KOPT-K1 (cell line): ENCODE data around the gene RAPGEF1.
A peak's percentile ranks its signal among the peaks of the same experiment; 100 is the strongest.

Experiments
- H3K27ac ChIP-seq: fragments of 200-600 bp; sonication (generic); 2 replicates; pipeline ENCODE4 v1.5.1; 2016; ENCODE audit warnings: antibody characterized with exemption, mild to moderate bottlenecking, low read depth, low read length; ENCODE audit not compliant: poor library complexity, severe bottlenecking
- H3K36me3 ChIP-seq: fragments of 200-600 bp; sonication (generic); 2 replicates; pipeline ENCODE4 v1.5.1; 2017; ENCODE audit warnings: antibody characterized with exemption, mild to moderate bottlenecking, low read length, moderate library complexity; ENCODE audit not compliant: insufficient read depth
- H3K9me3 ChIP-seq: fragments of 200-600 bp; sonication (generic); 2 replicates; pipeline ENCODE4 v1.5.1; 2017; ENCODE audit warnings: antibody characterized with exemption, low read length, mild to moderate bottlenecking; ENCODE audit not compliant: insufficient read depth, poor library complexity, severe bottlenecking

RAPGEF1 gene

DNA sequence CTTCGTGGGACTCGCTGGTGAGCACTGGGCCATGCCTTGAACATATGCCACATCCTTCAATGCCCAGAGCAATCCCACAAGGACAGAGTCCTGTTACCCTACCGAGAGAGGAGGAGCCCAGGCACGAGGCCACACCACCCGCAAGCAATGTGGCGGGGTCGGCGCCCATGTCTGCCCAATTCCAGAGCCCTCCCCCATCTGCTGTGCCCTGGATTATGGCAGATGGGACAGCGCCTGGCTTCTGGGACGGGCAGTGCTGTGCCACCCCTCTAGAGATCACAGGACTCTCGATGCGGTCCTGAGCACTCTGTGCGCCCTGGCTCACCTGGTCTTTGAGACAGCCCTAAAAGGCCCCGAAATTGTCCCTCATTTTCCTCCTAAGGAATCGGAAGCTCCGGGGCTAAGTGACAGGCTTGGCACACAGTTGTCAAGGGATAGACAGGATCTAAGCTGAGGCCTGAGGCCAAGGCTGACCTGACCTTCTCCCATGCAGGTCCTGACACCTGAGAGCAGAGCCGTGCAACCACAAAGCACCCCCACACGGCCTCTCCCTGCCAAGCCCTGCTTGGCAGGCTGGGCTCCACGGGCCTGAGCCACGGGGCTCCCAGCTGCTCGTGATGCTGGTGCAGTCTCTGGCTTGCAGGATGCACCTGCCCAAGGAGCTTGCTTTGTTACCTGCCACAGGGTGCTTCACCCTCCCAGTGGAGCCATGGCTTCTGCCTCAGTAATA is 145.8 kb downstream of the RAPGEF1 start:
- Histone ChIP-seq H3K36me3 (peaks cover 41% of the 10 kb centered on the region; the same call in 1 of the 2 replicates), H3K9me3 (no peaks in the 10 kb centered on the region), H3K27ac (no peak overlapping the region)

GRCh38 chr9:131593091-131593820 is 146.6 kb downstream of the RAPGEF1 start:
- peaks cover 41% of the 10 kb centered on the region; the same call in 1 of the 2 replicates for H3K36me3 ChIP-seq
- H3K9me3 ChIP-seq, result no peaks in the 10 kb centered on the region
- H3K27ac ChIP-seq, result no peak overlapping the region

DNA sequence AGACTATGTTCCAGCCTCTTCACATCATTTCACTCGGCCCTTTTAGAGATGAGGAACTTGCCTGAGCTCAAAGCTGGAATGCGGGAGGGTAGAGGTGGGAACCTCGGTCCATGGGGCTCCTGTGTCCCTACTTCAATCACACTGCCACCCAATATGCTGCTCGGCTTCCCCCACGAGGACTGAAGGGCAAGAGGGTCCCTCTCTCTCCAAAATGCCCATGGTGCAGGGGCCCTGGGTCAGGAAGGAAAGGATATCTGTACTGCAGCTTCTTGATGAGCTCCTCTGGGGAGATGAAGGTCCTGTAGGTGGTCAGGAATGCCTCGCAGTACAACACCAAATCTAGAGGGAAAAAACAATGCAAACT is 148.0 kb downstream of the RAPGEF1 start:
- peaks cover 29% of the 10 kb centered on the region; the same call in 1 of the 2 replicates for H3K36me3 ChIP-seq
- H3K27ac ChIP-seq, result no peak overlapping the region
- H3K9me3 ChIP-seq, result no peaks in the 10 kb centered on the region

DNA sequence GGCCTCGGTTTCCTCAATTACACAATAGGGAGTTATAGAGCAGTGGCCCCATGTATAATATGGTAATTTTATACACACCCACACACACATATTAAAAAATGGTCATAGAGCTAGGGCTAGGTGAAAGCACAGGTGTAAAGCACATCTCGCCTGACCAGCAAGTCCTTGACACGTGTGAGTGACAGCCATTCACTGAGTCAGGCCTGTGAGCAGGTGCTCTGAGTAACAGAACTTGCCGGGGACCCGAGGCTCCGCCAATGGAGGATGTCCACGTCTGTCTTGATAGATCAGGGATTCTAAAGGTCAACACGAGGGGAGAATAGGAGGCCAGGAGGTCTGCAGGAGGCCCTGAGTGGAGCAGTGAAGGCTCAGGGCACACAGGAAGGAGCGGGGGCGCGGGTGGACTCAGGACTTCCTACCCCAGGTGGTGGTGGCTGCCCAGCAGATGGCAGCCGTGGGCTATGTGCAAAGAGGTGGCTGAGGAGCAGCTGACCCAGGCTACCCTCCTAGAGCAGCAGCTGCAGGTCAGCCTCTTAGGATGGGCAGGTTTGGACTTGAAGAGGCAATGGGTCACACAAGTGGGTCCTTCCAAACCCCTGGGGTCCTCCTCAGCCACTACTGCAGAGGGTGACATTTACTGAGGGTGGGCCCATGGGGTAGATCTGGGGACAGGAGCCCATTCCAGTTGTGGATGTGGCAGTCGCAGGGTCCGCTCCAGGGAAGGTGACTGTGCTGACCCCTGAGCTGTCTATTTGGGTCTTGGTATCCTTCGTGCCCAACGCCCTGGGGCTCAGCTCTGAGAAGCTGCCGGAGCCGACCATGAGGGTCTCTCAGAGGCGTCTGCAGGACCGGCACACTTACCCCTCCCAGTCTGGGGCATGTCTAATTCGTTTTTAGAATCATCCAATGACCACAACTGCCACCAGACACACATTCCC is 148.7 kb downstream of the RAPGEF1 start:
- Histone ChIP-seq H3K36me3 (peaks cover 22% of the 10 kb centered on the region; the same call in 1 of the 2 replicates), H3K27ac (no peak overlapping the region), H3K9me3 (no peaks in the 10 kb centered on the region)

DNA sequence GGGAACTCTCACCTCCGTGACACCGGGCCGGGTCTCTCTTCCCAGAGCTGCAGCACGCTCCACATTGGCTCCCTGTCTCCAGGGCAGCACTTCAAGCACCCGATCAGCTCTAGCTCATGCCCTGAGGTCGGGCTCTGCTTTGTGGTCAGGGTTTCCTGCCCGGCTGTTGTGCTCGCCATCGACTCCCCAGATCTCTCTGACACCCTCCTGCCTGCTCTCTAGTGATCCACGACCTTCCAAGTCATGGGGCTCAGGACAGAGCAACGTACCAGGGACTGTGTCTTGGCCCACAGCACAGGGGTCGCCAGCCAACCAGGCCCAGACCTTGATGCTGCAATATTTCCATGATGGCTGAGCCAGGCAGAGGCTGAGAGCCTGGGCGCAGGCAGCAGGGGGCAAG is 149.4 kb downstream of the RAPGEF1 start:
- Histone ChIP-seq H3K9me3 (no peaks in the 10 kb centered on the region), H3K27ac (no peak overlapping the region), H3K36me3 (peaks cover 15% of the 10 kb centered on the region; the same call in 1 of the 2 replicates)

DNA sequence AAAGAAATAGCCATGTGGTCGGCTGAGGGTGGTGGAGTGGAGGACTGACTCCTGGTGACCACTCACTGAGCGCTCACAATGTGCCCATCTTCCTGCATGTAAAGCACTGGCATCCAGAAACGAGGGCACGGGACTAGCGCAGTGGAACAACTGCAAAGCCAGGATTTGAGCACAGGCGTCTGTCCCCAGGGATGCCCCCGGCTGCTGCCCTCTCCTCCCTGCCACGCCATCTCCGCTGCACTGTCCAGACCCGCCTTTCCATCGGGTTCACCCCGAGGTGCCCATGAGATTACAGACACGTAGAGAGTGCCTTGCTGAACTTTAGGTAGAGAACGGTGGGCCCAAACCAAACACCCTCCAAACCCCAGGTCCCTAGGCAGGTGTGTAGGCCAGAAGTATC is 149.9 kb downstream of the RAPGEF1 start:
- peaks cover 11% of the 10 kb centered on the region; the same call in 1 of the 2 replicates for H3K36me3 ChIP-seq
- no peak overlapping the region for H3K27ac ChIP-seq
- H3K9me3 ChIP-seq, result no peaks in the 10 kb centered on the region

GRCh38 chr9:131589124-131589711 is 150.7 kb downstream of the RAPGEF1 start:
- Histone ChIP-seq H3K9me3 (no peaks in the 10 kb centered on the region), H3K36me3 (peaks cover 12% of the 10 kb centered on the region; the same call in 1 of the 2 replicates)

DNA sequence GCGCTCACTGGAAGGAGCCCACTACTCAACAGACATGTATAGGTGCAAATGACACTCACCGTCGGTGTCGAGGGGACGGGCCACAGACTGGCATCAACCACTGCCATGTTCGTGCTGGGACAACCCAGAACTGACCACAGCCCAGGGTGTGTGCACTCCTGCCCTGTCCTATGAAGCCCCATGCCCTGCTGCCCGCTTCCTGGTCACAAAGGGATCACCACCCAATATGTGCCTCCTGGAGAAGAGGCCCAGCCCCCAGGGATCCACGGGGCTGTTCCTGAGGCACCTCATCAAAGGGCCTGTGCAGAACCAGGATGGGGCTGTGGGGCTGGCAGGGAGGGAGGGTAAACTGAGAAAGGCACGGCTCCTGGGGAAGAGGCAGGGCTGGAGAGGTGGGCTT is 151.5 kb downstream of the RAPGEF1 start:
- Histone ChIP-seq H3K27ac (no peak overlapping the region), H3K36me3 (peaks cover 21% of the 10 kb centered on the region; the same call in 1 of the 2 replicates), H3K9me3 (no peaks in the 10 kb centered on the region)

More at GRCh38 chr9:131589124-131589711, 150.7 kb downstream of the RAPGEF1 start:
- H3K27ac ChIP-seq, result no peak overlapping the region

DNA sequence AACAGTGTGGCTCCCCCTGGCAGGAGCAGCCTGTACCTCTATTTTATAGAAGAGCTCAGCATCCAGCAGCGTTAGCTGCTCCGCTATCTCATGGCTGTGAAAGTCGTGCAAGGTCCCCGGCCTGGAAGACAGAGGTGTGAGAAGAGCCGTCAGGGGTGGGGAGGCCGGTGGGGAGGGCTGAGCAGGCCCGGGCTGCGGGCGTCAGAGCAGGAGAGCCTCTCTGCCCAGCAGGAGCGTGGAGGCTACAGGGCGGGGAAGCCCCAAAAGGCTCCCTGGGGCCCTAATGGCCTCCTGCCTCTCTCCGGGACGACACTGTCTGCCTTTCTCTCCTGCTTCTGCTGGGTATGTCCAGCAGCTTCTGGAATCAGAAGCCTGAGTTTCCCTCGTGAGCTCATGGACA is 152.0 kb downstream of the RAPGEF1 start:
- H3K36me3 ChIP-seq, result peaks cover 25% of the 10 kb centered on the region; the same call in 1 of the 2 replicates
- no peak overlapping the region for H3K27ac ChIP-seq
- H3K9me3 ChIP-seq, result no peaks in the 10 kb centered on the region

- Histone ChIP-seq H3K9me3 (no peaks in the 10 kb centered on the region), H3K36me3 (peaks cover 30% of the 10 kb centered on the region; the same call in 1 of the 2 replicates), H3K27ac (no peak overlapping the region)
Measured at GRCh38 chr9:131587331-131587730, 152.5 kb downstream of the RAPGEF1 start.

DNA sequence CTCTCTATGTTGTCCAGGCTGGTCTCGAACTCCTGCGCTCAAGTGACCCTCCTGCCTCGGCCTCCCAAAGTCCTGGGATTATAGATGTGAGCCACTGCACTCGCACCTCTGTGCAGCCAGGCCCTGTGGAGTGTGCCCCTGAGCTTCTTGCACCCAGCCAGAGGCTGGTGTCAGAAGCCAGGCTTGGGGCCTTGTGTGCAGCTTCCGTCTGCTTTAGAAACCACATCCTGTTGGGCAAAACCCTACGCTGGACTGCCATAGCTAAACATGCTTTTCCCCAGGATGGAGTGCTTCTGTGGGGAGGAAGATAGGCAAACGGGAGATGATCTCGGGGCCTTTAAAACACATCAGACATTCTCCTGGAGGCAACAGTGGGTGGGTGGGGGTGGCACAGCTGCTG is 154.5 kb downstream of the RAPGEF1 start:
- Histone ChIP-seq H3K9me3 (no peaks in the 10 kb centered on the region), H3K27ac (peak overlapping the region; percentile 59), H3K36me3 (peaks cover 48% of the 10 kb centered on the region; the same call in 1 of the 2 replicates)

- H3K27ac ChIP-seq, result peak overlapping the region; percentile 59
- peaks cover 53% of the 10 kb centered on the region; the same call in 1 of the 2 replicates for H3K36me3 ChIP-seq
- H3K9me3 ChIP-seq, result no peaks in the 10 kb centered on the region
Measured at GRCh38 chr9:131584858-131585257, 155.0 kb downstream of the RAPGEF1 start.

- Histone ChIP-seq H3K9me3 (no peaks in the 10 kb centered on the region), H3K36me3 (peaks cover 61% of the 10 kb centered on the region; the same call in 1 of the 2 replicates), H3K27ac (peak overlapping the region; percentile 59)
Measured at GRCh38 chr9:131583836-131584555, 155.9 kb downstream of the RAPGEF1 start.

- Histone ChIP-seq H3K36me3 (peaks cover 62% of the 10 kb centered on the region; the same call in 1 of the 2 replicates), H3K9me3 (no peaks in the 10 kb centered on the region), H3K27ac (no peak overlapping the region)
Measured at GRCh38 chr9:131583337-131583645, 156.6 kb downstream of the RAPGEF1 start.
